Measurements from ENCODE around the gene CGAS. TPM values are rescaled to one million over a fixed set of nuclear protein-coding genes. Genes with fewer than 3 reads are reported as not detected.

CGAS gene
- total RNA-seq (2022): 31.2 and 35.0 TPM in 2 replicates
- Bru-seq, nascent RNA: percentile 84 among the genes with signal in this experiment
- BruChase-seq, experiment 1, labeled RNA remaining after a 6-hour chase: percentile 72 among the genes with signal in this experiment
- percentile 86 among the genes with signal in this experiment for BruChase-seq, experiment 2, labeled RNA remaining after a 2-hour chase
- long read RNA-seq, transcript CGAS-201 (5 exons, 3,182 nt): major isoform, 10 of 29 reads
- long read RNA-seq, partial matches to known transcripts: 6 of 29 reads
- long read RNA-seq, other reads (novel, unspliced or antisense): 13 of 29 reads

DNA sequence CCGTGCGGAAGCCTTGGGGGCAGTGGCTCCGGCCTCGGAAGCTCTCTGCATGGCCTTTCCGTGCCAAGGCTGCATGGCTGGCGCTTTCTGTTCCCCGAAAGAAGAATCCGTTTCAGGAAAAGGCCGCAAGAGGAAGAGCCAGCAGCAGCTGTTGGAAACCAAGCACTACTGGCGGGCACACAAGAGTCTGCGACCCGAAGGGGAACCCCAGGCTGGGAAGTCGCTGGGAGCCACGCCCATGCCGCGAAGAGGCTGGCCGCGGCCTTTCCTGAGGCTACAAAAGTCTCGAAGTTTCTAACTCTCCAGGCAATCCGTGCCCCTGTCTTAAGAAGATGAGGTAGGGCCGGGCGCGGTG lies at the start of gene CGAS:
CGAS (minus strand) TSS at position 191 of the 355 bp plus-strand sequence; CDS start at position 75, 116 bp downstream.
- Mint-ChIP-seq H3K27ac (ENCODE audit: unreplicated experiment) (peak within 1 kb of the TSS; percentile 77), H3K4me3 (ENCODE audit: low read depth, unreplicated experiment) (peak within 1 kb of the TSS; percentile 70), H3K4me1 (ENCODE audit: low read depth, unreplicated experiment) (peaks cover 8% of the 10 kb centered on the region), H3K36me3 (ENCODE audit: insufficient read depth, unreplicated experiment) (peaks cover 45% of the 10 kb centered on the region), H3K27me3 (ENCODE audit: unreplicated experiment) (no peaks in the 10 kb centered on the region), H3K9me3 (ENCODE audit: low read depth, unreplicated experiment) (no peaks in the 10 kb centered on the region)
- CTCF ChIA-PET: interaction anchor here (0.5 to 1.4 kb wide), 3 partner anchors 9 to 265 kb away, joined by 4 read pairs; partner anchors contain the start of gene MTO1
- intact Hi-C loops (cut with micrococcal nuclease; ENCODE audit: unreplicated experiment): no loop called here
- DNase-seq: peak; percentile 82
- TSS peak; percentile 46 for BruUV-seq (replicated peaks)
- TF ChIP-seq, protein P1, sequence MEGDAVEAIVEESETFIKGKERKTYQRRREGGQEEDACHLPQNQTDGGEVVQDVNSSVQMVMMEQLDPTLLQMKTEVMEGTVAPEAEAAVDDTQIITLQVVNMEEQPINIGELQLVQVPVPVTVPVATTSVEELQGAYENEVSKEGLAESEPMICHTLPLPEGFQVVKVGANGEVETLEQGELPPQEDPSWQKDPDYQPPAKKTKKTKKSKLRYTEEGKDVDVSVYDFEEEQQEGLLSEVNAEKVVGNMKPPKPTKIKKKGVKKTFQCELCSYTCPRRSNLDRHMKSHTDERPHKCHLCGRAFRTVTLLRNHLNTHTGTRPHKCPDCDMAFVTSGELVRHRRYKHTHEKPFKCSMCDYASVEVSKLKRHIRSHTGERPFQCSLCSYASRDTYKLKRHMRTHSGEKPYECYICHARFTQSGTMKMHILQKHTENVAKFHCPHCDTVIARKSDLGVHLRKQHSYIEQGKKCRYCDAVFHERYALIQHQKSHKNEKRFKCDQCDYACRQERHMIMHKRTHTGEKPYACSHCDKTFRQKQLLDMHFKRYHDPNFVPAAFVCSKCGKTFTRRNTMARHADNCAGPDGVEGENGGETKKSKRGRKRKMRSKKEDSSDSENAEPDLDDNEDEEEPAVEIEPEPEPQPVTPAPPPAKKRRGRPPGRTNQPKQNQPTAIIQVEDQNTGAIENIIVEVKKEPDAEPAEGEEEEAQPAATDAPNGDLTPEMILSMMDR (IDR thresholded peaks at IDR 0.05; ENCODE audit: unreplicated experiment): no peak

DNA sequence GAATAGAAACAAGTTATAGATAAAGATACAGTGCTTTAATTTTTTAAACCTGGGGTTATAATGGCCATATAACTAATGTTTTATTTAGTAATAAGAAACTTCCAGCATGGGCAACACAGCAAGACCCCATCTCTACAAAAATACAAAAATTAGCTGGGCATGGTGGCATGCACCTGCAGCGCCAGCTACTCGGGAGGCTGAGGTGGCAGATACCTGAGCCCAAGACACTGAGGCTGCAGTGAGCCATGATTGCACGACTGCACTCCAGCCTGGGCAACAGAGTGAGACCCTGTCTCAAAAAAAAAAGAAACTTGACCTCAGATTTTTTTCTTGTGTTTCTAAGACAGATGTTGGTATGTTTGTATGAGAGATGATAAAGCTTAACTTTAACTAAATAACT lies 45.8 kb upstream of the CGAS start:
- H3K4me1 Mint-ChIP-seq (ENCODE audit: low read depth, unreplicated experiment): no peaks in the 10 kb centered on the region
- CTCF ChIA-PET: no interaction called here
- DNase-seq: no peak
- H3K9me3 Mint-ChIP-seq (ENCODE audit: low read depth, unreplicated experiment): no peaks in the 10 kb centered on the region
- no peaks in the 10 kb centered on the region for H3K27me3 Mint-ChIP-seq (ENCODE audit: unreplicated experiment)
- TF ChIP-seq, protein P1 (IDR thresholded peaks at IDR 0.05; ENCODE audit: unreplicated experiment): no peak
- intact Hi-C loops (cut with micrococcal nuclease; ENCODE audit: unreplicated experiment): no loop called here
- H3K27ac Mint-ChIP-seq (ENCODE audit: unreplicated experiment): no peak overlapping the region
- no TSS peak for BruUV-seq (replicated peaks)
- H3K4me3 Mint-ChIP-seq (ENCODE audit: low read depth, unreplicated experiment): no peak overlapping the region
- peaks cover 26% of the 10 kb centered on the region for H3K36me3 Mint-ChIP-seq (ENCODE audit: insufficient read depth, unreplicated experiment)

DNA sequence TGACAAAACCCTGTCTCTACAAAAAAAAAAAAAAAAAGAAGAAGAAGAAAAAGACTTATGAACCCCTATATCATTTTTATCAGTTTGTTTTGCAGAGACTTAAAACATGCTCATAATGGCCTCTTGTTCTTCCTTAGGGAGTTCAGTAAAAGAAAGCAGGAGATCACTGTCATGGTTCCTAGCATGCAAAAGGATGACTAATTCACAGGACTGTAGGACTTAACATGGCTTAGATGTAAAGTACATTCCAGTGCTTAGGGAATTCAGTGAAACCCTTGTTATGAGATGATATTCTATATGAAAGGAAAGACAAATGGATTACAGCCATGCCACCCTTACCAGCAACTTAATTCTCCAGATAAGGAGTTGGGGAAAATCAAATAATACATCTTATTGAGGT lies 39.3 kb upstream of the CGAS start:
- CTCF ChIA-PET: no interaction called here
- Mint-ChIP-seq H3K4me1 (ENCODE audit: low read depth, unreplicated experiment) (no peaks in the 10 kb centered on the region), H3K36me3 (ENCODE audit: insufficient read depth, unreplicated experiment) (peaks cover 22% of the 10 kb centered on the region), H3K27ac (ENCODE audit: unreplicated experiment) (no peak overlapping the region), H3K9me3 (ENCODE audit: low read depth, unreplicated experiment) (no peaks in the 10 kb centered on the region), H3K4me3 (ENCODE audit: low read depth, unreplicated experiment) (no peak overlapping the region), H3K27me3 (ENCODE audit: unreplicated experiment) (no peaks in the 10 kb centered on the region)
- no TSS peak for BruUV-seq (replicated peaks)
- intact Hi-C loops (cut with micrococcal nuclease; ENCODE audit: unreplicated experiment): no loop called here
- no peak for DNase-seq
- TF ChIP-seq, protein P1 (IDR thresholded peaks at IDR 0.05; ENCODE audit: unreplicated experiment): no peak

DNA sequence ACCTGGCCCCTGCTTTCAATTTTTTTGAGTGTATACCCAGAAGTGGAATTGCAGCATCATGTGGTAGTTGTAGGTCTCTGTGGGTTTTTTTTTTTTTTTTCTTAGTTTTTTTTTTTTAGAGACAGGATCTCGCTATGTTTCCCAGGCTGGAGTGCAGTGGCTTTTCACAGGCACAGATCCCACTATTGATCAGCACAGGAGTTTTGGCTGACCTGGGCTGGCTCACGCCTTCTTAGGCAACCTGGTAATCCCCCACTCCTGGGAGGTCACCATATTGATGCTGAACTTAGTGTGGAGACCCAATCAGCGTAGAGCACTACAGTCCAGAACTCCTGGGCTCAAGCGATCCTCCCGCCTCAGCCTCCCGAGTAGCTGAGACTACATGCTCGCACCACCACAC lies 35.4 kb upstream of the CGAS start:
- TF ChIP-seq, protein P1 (IDR thresholded peaks at IDR 0.05; ENCODE audit: unreplicated experiment): no peak
- no TSS peak for BruUV-seq (replicated peaks)
- DNase-seq: no peak
- Mint-ChIP-seq H3K36me3 (ENCODE audit: insufficient read depth, unreplicated experiment) (peaks cover 15% of the 10 kb centered on the region), H3K27ac (ENCODE audit: unreplicated experiment) (no peak overlapping the region), H3K4me3 (ENCODE audit: low read depth, unreplicated experiment) (no peak overlapping the region), H3K4me1 (ENCODE audit: low read depth, unreplicated experiment) (no peaks in the 10 kb centered on the region), H3K9me3 (ENCODE audit: low read depth, unreplicated experiment) (no peaks in the 10 kb centered on the region), H3K27me3 (ENCODE audit: unreplicated experiment) (no peaks in the 10 kb centered on the region)
- intact Hi-C loops (cut with micrococcal nuclease; ENCODE audit: unreplicated experiment): no loop called here
- CTCF ChIA-PET: interaction anchor here (0.5 kb wide), 1 partner anchor 117 kb away, joined by 5 read pairs; no protein-coding TSS in a partner anchor

All from Calu3 (cell line).